CD4-positive, alpha-beta T cell treated with Interleukin-2 at 100 ng/mL for 4 hours (primary cell): Measurements from ENCODE around the gene KCTD5.
"Not testable (repeated sequence)": the region's sequence is repeated elsewhere in the genome, so short reads cannot be mapped to it uniquely, and the experiment has no call there.

Experiments used
- DNase-seq: peaks from one replicate; pipeline ENCODE4 v3.0.0-alpha.2; 2020; ENCODE audit warnings: low spot score

Gene KCTD5

DNA sequence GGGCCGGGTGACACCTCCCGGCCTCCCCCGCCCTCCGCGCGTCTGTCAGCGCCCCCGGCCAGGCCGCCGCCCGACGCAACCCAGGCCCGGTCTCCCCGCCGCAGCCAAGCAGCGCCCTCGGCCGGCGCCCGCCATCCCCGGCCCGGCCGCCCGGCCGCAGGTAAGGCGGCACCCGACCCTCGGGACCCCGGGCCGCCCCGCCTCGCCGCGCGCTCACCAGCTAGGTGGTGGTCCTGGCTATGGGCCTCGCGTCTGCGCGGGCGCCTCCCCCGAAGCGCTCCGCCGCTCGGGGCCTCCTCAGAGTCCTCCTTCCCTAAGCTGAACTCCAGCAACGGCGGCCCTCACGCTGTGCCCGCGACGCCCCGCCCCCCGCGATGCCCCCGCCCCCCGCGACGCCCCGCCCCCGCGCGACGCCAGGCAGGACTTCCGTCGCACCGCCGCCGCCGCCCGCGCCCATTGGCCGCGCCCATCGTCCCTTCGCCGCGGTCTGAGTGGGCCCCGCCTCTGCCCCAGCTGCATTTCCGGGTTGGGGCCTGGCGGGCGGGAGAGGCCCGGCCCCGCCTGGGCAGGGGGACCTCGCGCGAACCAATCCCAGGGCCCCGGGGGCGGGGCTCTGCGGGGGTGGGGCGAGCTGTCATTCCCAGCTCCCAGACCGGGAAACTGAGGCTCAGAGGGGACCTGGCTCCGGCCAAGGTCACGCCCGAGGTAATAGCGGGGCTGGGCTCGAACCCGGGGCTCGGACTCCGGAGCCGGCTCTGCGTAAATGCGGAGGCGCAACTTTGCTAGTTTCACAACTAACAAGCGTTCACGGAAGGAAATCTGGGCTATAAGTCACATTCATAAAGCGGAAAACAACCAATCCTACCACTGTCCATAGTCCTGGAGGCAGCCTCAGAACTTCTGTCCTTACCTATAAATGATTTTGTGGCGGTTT, 9.0 kb upstream of the KCTD5 start:
- peak; percentile 96 for DNase-seq

DNA sequence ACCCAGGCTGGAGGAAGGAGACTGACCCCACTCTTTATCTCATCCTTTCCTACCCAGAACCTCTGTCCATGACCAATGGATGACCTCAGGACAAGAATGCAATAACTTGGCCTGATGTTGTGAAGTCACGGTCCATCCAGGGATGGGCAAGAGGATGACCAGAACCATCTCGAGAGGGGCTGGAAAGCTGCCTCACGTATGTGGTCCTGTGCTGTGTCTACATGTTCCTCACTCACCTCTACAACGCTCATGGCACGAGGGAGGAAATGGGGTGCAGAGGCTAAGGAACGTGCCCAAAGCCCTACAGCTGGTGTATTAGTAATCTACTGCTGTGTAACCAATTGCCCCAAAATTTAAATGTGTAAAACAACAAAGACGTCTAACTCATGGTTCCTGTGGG, 7.3 kb upstream of the KCTD5 start:
- no peak for DNase-seq

GRCh38 chr16:2675714-2676113, 6.6 kb upstream of the KCTD5 start:
- DNase-seq: no peak

- DNase-seq: not testable (repeated sequence)
Measured at GRCh38 chr16:2676937-2677336, 5.4 kb upstream of the KCTD5 start.

GRCh38 chr16:2678206-2678965, 3.9 kb upstream of the KCTD5 start:
- DNase-seq: not testable (repeated sequence)

GRCh38 chr16:2679902-2680301, 2.4 kb upstream of the KCTD5 start:
- not testable (repeated sequence) for DNase-seq

DNA sequence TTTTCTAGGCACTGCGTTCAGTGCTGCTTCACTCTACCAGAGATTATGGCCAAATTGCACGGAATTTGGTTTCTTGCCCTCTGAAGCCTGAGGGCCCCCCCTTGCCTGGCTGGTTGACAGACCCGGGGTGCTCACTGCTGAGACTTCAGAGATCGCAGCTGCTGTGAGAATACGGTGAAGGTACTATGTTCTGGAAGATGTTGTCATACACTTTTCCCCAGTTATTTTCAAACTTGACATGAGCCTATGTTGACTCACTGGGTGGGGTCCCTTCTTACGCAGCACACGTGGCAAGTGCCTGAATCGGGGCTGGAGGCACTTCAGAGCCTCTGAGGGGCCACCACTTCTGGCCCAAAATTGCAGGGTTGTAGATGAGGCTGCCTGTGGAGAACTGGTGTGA, 2.0 kb upstream of the KCTD5 start:
- DNase-seq: not testable (repeated sequence)

- DNase-seq: not testable (repeated sequence)
Measured at GRCh38 chr16:2683041-2683440, 718 bp downstream of the KCTD5 start.

GRCh38 chr16:2686075-2686474, 3.8 kb downstream of the KCTD5 start:
- DNase-seq: not testable (repeated sequence)

DNA sequence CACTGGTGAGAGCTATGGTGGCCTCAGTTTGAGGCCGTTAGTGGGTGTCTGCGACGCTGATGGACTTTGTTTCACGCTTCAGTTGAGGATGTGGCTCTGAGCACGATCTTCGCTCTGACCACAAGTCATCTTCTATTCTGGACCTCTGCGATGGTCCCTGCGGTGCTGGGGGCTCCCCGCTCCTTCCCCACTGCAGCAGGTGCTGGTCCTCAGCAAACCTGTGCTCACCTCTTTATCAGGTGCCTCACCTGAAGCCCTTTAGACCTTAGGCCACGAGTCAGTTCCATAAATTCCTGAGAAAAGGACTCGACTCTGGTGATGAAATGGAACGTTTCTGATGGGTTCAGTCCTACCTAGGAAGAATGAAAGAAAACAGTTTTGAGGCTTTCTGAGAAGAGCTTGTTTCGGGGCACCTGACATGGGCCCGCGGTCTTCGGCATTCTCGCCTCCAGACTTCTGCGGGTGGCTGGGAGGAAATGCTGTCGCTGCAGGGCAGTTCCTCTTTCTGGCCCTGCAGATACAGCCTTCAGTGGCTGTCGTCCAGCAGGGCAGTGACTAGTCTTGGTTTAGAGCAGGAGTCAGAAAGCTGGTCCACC, 4.7 kb downstream of the KCTD5 start:
- DNase-seq: peak; percentile 13

- no peak for DNase-seq
Measured at GRCh38 chr16:2687531-2688308, 5.4 kb downstream of the KCTD5 start.

DNA sequence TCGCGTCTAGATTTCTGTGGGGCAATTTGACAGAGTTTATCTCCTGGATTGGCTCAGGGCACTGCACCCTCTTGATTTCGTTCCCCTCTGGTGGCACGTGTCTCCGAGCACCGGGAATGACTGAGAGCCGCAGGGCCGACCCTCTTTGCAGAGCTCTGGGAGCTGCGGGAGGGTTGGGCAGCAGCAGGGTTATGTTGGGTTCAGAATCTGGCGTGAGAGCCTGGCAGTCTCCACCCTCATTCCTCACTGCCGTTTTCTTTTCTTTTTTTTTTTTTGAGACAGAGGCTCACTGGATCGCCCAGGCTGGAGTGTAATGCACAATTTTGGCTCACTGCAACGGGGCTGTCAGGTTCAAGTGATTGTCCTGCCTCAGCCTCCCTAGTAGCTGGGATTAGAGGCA, 7.1 kb downstream of the KCTD5 start:
- DNase-seq: not testable (repeated sequence)

DNA sequence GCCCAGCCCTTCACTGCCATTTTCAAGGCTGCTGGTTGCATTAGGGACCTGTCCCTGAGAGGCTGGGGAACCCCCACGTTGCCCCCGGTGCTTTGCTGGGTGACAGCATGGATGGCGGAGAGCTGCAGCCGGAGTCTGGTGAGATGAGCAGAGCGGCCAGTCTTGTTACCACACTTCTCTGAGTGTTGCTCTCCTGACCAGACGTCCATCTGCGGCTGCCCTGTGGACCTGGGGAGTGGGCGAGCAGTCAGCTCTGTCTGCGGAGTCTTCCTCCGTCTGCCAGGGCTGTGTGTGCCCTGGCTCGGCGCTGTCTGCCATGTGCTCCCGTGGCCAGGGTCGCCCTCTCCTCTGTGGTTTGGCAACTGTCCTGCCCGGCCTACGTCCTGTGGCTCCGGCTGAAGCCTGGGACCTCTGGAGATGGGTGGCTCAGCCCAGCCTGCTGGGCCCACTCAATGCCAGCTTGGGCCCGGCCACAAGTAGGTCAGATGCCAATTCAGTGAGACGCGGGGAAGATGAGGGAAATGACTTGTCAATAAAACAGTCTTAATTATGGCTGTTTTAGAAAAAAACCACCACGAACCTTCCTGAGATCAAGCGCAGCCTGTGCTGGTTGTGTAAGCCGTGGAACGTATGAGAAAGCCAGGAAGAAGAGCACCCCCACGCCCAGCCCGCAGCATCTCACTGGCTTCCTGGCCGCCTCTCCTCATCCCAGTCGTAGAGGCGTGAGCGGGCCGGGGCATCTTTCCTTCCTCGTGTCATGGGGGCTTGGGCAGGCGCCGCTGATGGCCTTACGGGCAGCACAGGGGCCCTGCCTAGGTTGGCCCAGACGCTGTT, 7.9 kb downstream of the KCTD5 start:
- no peak for DNase-seq

- DNase-seq: no peak
Measured at GRCh38 chr16:2690852-2691251, 8.5 kb downstream of the KCTD5 start.

DNA sequence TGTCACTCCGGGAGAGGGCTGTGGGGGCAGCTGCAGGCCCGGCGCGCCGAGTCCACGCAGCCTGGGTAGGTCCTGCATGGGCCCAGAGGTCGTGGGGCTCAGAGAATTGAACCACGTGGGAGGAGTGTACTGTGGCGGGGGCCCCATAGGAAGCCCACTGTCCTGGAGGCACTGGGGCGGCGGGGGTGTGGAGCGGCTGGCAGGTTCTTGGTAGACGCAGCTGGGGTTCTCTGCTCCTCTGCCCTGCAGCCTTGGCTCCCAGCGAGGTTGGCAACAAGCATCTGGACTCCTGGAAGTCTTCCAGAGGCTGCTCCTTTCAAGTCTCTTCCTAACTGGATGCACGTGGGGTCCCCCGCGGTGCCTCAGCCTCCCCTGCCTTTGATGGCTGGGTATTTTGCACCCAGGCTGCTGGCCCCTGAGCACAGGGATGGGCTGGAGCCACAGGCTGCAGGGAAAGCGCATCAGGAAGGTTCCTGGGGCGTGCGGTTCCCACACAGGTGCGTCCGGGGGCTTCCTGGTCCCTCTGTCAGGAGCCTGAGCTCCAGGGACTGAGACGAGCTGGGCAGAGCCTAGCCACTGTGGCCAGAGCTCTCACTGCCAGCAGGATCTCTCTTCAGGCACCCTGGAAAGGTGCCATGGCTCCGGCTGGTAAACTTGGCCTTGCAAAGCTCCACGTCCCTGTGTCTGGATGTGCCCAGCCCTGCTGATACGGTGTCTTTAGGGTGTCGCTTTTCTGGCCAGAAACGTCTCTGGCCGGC, 9.3 kb downstream of the KCTD5 start:
- DNase-seq: no peak

GRCh38 chr16:2692251-2692947, 10.1 kb downstream of the KCTD5 start:
- DNase-seq: no peak

GRCh38 chr16:2692948-2693651, 10.8 kb downstream of the KCTD5 start:
- no peak for DNase-seq

DNA sequence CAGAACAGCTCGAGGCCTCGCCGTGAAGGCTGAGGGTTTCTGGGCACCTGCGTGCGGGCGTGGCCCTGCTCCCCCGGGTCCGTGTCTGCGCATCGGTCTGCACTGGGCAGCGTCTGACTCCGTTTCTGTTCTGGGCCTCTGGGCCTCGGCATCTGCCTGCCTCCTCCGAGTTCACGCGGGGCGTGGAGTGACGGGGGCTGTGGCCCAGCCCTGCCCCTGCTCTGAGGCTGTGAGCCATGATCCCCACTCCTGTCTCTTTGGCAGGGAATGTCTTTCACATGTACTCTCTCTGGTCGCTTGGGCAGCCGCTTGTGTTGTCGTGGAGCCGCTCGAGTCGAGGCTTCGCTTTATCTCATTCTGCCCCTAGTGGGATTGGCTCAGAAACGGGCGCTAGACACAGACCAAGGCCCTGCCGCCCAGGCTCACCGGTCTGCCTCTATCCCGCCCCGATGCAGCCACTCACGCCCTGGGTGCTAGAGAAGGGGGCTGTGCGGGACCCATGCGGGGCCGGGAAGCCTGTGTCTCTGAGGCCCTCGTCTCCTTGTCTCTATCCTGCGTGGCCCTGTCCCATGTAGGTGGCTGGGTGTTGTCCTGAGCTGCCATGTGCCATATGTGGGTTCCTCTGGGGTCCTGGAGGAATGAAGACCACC, 14.4 kb downstream of the KCTD5 start:
- not testable (repeated sequence) for DNase-seq
